MM.1S (cell line): ENCODE data around the gene DDX56.

Experiments
- EZH2 ChIP-seq: fragments of 300-600 bp; sonication (generic); optimal IDR thresholded peaks from 2 replicates; pipeline ENCODE3; 2017; ENCODE audit warnings: low read depth, mild to moderate bottlenecking, antibody characterized with exemption, low read length, mixed read lengths
- EZH2phosphoT487 ChIP-seq: fragments of 300-600 bp; sonication (generic); IDR thresholded peaks from 2 replicates; pipeline ENCODE4 v1.6.1; 2018; ENCODE audit warnings: antibody characterized with exemption, low read length
- TF ChIP-seq, protein P1 (sequence below): fragments of 300-600 bp; sonication (generic); IDR thresholded peaks from 2 replicates; pipeline ENCODE4 v1.5.1; 2016; ENCODE audit warnings: antibody characterized with exemption, low read length, mixed read lengths

DNA sequence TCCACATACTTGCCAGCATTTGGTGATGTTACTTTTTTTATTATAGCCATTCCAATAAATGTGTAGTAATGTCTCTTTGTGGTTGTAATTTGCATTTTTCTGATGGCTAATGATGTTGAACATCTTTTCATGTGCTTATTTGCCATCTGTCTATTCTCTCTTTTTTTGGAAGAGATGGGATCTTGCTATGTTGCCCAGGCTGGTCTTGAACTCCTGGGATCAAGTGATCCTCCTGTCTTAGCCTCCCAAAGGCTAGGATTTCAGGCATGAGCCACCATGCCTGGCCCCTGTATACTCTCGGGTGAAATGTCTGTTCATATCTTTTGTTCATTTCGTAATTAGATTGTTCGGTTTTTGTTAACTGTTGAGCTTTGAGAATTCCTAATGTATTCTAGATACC lies 36.1 kb upstream of the DDX56 start:
- TF ChIP-seq, protein P1, sequence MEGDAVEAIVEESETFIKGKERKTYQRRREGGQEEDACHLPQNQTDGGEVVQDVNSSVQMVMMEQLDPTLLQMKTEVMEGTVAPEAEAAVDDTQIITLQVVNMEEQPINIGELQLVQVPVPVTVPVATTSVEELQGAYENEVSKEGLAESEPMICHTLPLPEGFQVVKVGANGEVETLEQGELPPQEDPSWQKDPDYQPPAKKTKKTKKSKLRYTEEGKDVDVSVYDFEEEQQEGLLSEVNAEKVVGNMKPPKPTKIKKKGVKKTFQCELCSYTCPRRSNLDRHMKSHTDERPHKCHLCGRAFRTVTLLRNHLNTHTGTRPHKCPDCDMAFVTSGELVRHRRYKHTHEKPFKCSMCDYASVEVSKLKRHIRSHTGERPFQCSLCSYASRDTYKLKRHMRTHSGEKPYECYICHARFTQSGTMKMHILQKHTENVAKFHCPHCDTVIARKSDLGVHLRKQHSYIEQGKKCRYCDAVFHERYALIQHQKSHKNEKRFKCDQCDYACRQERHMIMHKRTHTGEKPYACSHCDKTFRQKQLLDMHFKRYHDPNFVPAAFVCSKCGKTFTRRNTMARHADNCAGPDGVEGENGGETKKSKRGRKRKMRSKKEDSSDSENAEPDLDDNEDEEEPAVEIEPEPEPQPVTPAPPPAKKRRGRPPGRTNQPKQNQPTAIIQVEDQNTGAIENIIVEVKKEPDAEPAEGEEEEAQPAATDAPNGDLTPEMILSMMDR, result no peak
- no peak for TF ChIP-seq EZH2phosphoT487
- no peak for TF ChIP-seq EZH2
